ENCODE results near the gene FUCA1.

DNA sequence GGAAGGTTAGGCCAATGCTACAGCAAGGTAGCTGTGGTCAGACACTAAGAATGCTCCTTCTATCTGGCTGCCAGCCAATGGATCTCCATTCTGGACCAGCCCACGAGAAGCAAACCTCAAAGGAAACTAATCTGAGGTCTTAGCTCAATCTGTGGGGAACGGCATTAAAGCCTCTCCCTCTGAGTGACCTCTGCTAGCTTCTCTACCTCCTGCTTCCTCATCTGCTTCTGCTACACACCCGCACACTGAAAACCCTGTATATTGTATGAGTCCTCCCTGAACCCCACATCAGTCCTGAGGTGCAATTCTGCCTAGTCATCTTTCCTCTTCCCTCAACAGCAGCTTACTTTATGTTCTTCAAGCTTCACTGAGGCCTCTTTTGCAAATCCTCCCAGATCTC, 60.6 kb downstream of the FUCA1 start:
- no peak for TF ChIP-seq EZH2 (IDR thresholded peaks at IDR 0.05; ENCODE audit: borderline replicate concordance, low read length)
- TF ChIP-seq, protein P1, sequence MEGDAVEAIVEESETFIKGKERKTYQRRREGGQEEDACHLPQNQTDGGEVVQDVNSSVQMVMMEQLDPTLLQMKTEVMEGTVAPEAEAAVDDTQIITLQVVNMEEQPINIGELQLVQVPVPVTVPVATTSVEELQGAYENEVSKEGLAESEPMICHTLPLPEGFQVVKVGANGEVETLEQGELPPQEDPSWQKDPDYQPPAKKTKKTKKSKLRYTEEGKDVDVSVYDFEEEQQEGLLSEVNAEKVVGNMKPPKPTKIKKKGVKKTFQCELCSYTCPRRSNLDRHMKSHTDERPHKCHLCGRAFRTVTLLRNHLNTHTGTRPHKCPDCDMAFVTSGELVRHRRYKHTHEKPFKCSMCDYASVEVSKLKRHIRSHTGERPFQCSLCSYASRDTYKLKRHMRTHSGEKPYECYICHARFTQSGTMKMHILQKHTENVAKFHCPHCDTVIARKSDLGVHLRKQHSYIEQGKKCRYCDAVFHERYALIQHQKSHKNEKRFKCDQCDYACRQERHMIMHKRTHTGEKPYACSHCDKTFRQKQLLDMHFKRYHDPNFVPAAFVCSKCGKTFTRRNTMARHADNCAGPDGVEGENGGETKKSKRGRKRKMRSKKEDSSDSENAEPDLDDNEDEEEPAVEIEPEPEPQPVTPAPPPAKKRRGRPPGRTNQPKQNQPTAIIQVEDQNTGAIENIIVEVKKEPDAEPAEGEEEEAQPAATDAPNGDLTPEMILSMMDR (conservative IDR thresholded peaks at IDR 0.05 in 1 of 2, IDR thresholded peaks at IDR 0.05 in 1 of 2; ENCODE audit: extremely low read depth in 1 of 2, insufficient read depth in 1 of 2, low read depth in 1 of 2, low read length in 2 of 2): no peak
